Measurements from ENCODE around the gene CYSRT1.

GRCh38 chr9:137264067-137264466 is 39.1 kb downstream of the CYSRT1 start:
- TF ChIP-seq EZH2 (IDR thresholded peaks at IDR 0.05; ENCODE audit: insufficient read depth, poor library complexity, severe bottlenecking) (no peak), EZH2phosphoT487 (IDR thresholded peaks at IDR 0.05; ENCODE audit: insufficient read depth, low read depth) (no peak)

Data from GM23248 (cell line).